HUES6 (cell line): ENCODE measurements around the gene CCNC.

Experiments used
- H3K27ac ChIP-seq: 2 replicates; pipeline ENCODE4 v1.7.0; 2013; ENCODE audit warnings: low read depth, mild to moderate bottlenecking, low read length, inconsistent platforms
- H3K27me3 ChIP-seq: 2 replicates; pipeline ENCODE4 v1.6.1; 2013; ENCODE audit warnings: low read length; ENCODE audit not compliant: control insufficient read depth, insufficient read depth
- H3K36me3 ChIP-seq: 2 replicates; pipeline ENCODE4 v1.6.1; 2013; ENCODE audit warnings: low read length; ENCODE audit not compliant: control insufficient read depth, insufficient read depth
- H3K4me1 ChIP-seq: 2 replicates; pipeline ENCODE4 v1.6.1; 2013; ENCODE audit warnings: low read length; ENCODE audit not compliant: control insufficient read depth, insufficient read depth
- H3K4me3 ChIP-seq: 2 replicates; pipeline ENCODE4 v1.5.1; 2013; ENCODE audit warnings: low read depth, low read length
- H3K9ac ChIP-seq: one replicate; pipeline ENCODE4 v1.6.1; 2013; ENCODE audit warnings: mild to moderate bottlenecking, low read length
- H3K9me3 ChIP-seq: 2 replicates; pipeline ENCODE4 v1.6.1; 2013; ENCODE audit warnings: low read depth, low read length; ENCODE audit not compliant: control insufficient read depth, insufficient read depth

The CCNC gene

GRCh38 chr6:99608059-99608885, 39.8 kb upstream of the CCNC start:
- Histone ChIP-seq H3K27me3 (peaks cover 100% of the 10 kb centered on the region), H3K9ac (no peak overlapping the region), H3K4me1 (peaks cover 45% of the 10 kb centered on the region)

GRCh38 chr6:99607416-99608036, 39.1 kb upstream of the CCNC start:
- no peaks in the 10 kb centered on the region for H3K36me3 ChIP-seq
- H3K4me1 ChIP-seq = peaks cover 45% of the 10 kb centered on the region
- peaks cover 100% of the 10 kb centered on the region for H3K27me3 ChIP-seq
- H3K4me3 ChIP-seq = no peak overlapping the region
- no peak overlapping the region for H3K9ac ChIP-seq
- no peaks in the 10 kb centered on the region for H3K9me3 ChIP-seq
- H3K27ac ChIP-seq = no peak overlapping the region

More at GRCh38 chr6:99608059-99608885, 39.8 kb upstream of the CCNC start:
- H3K36me3 ChIP-seq = no peaks in the 10 kb centered on the region
- no peak overlapping the region for H3K27ac ChIP-seq
- H3K9me3 ChIP-seq = no peaks in the 10 kb centered on the region
- no peak overlapping the region for H3K4me3 ChIP-seq

GRCh38 chr6:99606656-99607415, 38.4 kb upstream of the CCNC start, which contains the start of gene PRDM13:
Gene PRDM13, plus strand, starts transcription at chr6:99606833. Its CDS starts 202 bp downstream, at chr6:99607035.
- Histone ChIP-seq H3K27me3 (peaks cover 100% of the 10 kb centered on the region), H3K9ac (no peak within 1 kb of the TSS), H3K4me3 (peak within 1 kb of the TSS; percentile 32)

GRCh38 chr6:99605911-99606655, 37.6 kb upstream of the CCNC start:
- Histone ChIP-seq H3K27me3 (peaks cover 100% of the 10 kb centered on the region), H3K4me1 (peaks cover 40% of the 10 kb centered on the region), H3K4me3 (0 out of 2 replicates have a peak overlapping the region, but pooled peaks have one; percentile 32), H3K9me3 (no peaks in the 10 kb centered on the region), H3K9ac (no peak overlapping the region), H3K36me3 (no peaks in the 10 kb centered on the region), H3K27ac (no peak overlapping the region)

More at GRCh38 chr6:99606656-99607415, 38.4 kb upstream of the CCNC start, which contains the start of gene PRDM13:
- Histone ChIP-seq H3K27ac (no peak within 1 kb of the TSS), H3K4me1 (peaks cover 46% of the 10 kb centered on the region), H3K9me3 (no peaks in the 10 kb centered on the region), H3K36me3 (no peaks in the 10 kb centered on the region)

DNA sequence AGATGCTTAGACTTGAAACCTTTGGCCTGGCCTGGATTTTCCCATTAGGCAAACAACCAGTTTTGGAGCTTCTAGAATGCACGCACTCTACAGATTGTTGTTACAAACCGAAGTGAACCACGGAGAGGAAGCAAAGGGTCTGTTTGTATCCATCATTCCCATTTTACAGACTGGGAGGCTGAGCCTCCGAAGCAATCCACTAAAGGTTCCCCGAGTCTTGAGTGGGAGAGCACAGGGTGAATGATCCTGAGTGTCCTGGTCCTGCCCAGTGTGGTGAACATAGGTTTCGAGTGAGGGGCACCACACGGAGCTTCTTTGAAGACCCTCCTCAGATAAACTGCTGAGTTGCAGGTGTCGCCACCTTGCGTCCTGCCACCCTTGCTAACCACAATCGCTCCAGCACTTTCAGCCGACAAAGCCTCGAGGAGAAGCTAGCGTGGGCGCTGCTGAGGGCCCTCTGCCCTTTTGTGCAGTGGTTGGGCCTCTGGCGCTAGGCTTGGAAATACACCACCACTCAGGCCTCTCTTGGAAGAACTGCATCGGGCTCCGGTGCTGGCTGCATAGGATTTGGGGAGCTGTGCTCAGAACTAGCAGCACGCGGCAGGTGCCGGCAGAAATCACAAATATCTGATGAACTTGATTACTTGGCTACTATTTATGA, 36.7 kb upstream of the CCNC start:
- H3K4me3 ChIP-seq = no peak overlapping the region
- H3K27ac ChIP-seq = no peak overlapping the region
- H3K4me1 ChIP-seq = peaks cover 36% of the 10 kb centered on the region
- H3K9ac ChIP-seq = no peak overlapping the region
- no peaks in the 10 kb centered on the region for H3K9me3 ChIP-seq
- no peaks in the 10 kb centered on the region for H3K36me3 ChIP-seq
- H3K27me3 ChIP-seq = peaks cover 100% of the 10 kb centered on the region

GRCh38 chr6:99604166-99605073, 36.0 kb upstream of the CCNC start:
- no peaks in the 10 kb centered on the region for H3K36me3 ChIP-seq
- no peaks in the 10 kb centered on the region for H3K9me3 ChIP-seq
- peaks cover 100% of the 10 kb centered on the region for H3K27me3 ChIP-seq
- peaks cover 36% of the 10 kb centered on the region for H3K4me1 ChIP-seq
- H3K4me3 ChIP-seq = peak overlapping the region; percentile 36; the same call in 1 of the 2 replicates
- no peak overlapping the region for H3K9ac ChIP-seq
- H3K27ac ChIP-seq = no peak overlapping the region

- H3K9me3 ChIP-seq = no peaks in the 10 kb centered on the region
- H3K9ac ChIP-seq = no peak overlapping the region
- peaks cover 33% of the 10 kb centered on the region for H3K4me1 ChIP-seq
- no peaks in the 10 kb centered on the region for H3K36me3 ChIP-seq
- H3K4me3 ChIP-seq = peak overlapping the region; percentile 36
- no peak overlapping the region for H3K27ac ChIP-seq
- peaks cover 100% of the 10 kb centered on the region for H3K27me3 ChIP-seq
Observed at GRCh38 chr6:99603421-99604165, 35.1 kb upstream of the CCNC start.

GRCh38 chr6:99602520-99603420, 34.3 kb upstream of the CCNC start:
- H3K27me3 ChIP-seq = peaks cover 100% of the 10 kb centered on the region
- no peaks in the 10 kb centered on the region for H3K36me3 ChIP-seq
- H3K9me3 ChIP-seq = no peaks in the 10 kb centered on the region
- H3K4me1 ChIP-seq = peaks cover 24% of the 10 kb centered on the region
- no peak overlapping the region for H3K27ac ChIP-seq
- H3K4me3 ChIP-seq = peak overlapping the region; percentile 36
- H3K9ac ChIP-seq = no peak overlapping the region
